Left colon (tissue), 2 donors: Measurements from ENCODE around the gene KLRC1. TPM values are rescaled to one million over a fixed set of nuclear protein-coding genes. Genes with fewer than 3 reads are reported as not detected.
"Not testable (repeated sequence)": the region's sequence is repeated elsewhere in the genome, so short reads cannot be mapped to it uniquely, and the experiment has no call there.

Source experiments
- ATAC-seq: fragments of 200-7000 bp; cut with Tn5 transposase; one replicate; pipeline ENCODE4 v1.9.1; 2020; ENCODE audit warnings: mild to moderate bottlenecking, moderate library complexity
- DNase-seq, 2 donors: peaks; one replicate each; pipeline ENCODE4 v3.0.0-alpha.2; 2020
- intact Hi-C, 2 donors: fragments of 100-400 bp; cut with DNase I in 1 of 2; cut with micrococcal nuclease in 1 of 2; formaldehyde crosslinking; loops; one replicate each; pipeline versions ENCODE4 v1.11.2 to v1.14.0; 2022; cut with DNase I, micrococcal nuclease
- total RNA-seq, 2 donors: library from RNA; stranded (reverse); fragmentation: NEBNext Ultra II Directional; extraction: Animal tissue kit (Norgen Biotek cat#: 25700); gene quantifications; one replicate each; pipeline ENCODE4 v1.2.1, GENCODE V29; 2021
- donor health status: DM: no; HTN: no; CAD: no.
- donor health status: DM: yes; HTN: yes; CAD: no.

KLRC1 gene
- total RNA-seq, 2 donors from 2014 or later, result 1.0 to 2.0 TPM

GRCh38 chr12:10425938-10426337 is 27.2 kb downstream of the KLRC1 start:
- intact Hi-C loops, ATAC-seq, DNase-seq: not testable (repeated sequence)

- peak; percentile 51 for ATAC-seq
- intact Hi-C loops, DNase-seq: not testable (repeated sequence)
Observed at GRCh38 chr12:10424260-10424899, 28.8 kb downstream of the KLRC1 start.

DNA sequence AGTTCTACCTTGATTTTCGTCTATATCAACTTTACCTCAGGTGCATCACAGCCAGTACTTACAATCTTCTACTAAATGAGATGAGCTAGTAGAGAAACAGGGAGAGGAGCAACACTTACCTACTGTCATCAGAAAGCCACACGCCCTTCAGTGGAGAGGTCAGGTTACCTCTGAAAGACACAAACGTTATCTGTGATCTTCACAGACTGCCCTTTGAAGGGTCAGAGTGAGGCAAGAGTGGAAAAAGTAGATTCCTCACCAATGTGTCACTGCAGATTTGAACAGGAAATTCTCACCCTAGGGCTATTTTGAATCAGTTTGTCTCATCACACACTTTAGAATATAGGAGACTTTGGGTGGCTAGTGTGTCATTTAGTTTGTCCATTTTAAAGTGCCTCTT is 31.0 kb downstream of the KLRC1 start:
- DNase-seq, ATAC-seq, intact Hi-C loops: not testable (repeated sequence)

DNA sequence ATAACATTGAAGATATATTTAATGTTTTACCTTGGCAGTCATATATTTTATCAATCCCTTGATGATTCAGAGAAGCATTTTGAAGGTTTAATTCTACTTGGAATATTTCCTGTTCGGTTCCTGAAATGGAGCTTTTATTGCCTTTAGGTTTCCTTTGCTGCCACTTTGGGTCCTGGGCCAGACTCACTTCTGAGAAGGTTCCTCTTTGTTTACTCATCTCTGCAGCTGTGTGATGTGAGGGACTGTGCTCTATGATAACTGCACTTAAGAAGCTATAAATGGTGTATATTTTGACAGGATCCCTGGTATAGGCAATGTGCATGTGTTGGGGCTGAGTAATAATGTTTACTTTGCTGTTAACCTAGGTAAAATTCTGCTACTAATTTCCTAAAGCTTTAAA is 32.8 kb downstream of the KLRC1 start, which contains the start of gene KLRC3:
KLRC3 (minus strand) TSS at position 262 of the 400 bp plus-strand sequence; CDS start at position 217, 45 bp downstream.
- DNase-seq, intact Hi-C loops: not testable (repeated sequence)
- peak; percentile 67 for ATAC-seq

DNA sequence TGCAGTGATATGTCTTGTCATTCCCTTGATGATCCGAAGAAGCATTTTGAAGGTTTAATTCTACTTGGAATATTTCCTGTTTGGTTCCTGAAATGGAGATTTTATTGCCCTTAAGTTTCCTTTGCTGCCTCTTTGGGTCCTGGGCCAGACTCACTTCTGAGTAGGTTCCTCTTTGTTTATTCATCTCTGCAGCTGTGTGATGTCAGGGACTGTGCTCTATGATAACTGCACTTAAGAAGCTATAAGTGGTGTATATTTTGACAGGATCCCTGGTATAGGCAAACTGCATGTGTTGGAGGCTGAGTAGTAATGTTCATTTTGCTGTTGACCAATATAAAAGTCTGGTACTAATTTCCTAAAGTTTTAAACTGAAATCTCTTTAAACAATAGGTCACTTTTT is 43.8 kb downstream of the KLRC1 start, which contains the start of gene KLRC4:
KLRC4 (minus strand) TSS at position 366 of the 400 bp plus-strand sequence; CDS start at position 184, 182 bp downstream.
- peak; percentile 65 for ATAC-seq
- no peak for DNase-seq
- intact Hi-C loops, result no loop called here

GRCh38 chr12:10408842-10409241 is 44.3 kb downstream of the KLRC1 start:
- intact Hi-C loops, result no loop called here
- no peak for ATAC-seq

DNA sequence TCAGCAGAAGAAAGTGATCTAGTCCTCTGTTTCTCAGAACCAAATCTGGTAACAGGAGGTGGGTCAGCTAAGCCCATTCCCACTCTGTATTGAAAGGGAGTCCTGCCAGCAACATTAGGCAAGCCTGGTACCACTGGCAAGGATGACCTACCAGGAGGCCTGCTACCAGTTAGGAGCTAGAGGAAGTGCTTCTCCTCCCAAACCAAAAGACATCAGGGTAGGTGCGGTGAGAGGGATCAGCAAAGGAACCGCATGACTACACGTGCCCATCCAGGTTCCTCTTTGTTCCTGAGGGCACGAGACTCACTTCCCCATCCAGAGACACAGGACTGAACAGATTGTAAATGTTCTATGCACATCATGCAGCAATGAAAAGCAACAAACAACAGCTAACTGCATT is 46.5 kb downstream of the KLRC1 start:
- DNase-seq (peak; percentile 14 to 34), ATAC-seq (no peak)
- intact Hi-C loops, result no loop called here

More at GRCh38 chr12:10408842-10409241, 44.3 kb downstream of the KLRC1 start:
- no peak for DNase-seq

DNA sequence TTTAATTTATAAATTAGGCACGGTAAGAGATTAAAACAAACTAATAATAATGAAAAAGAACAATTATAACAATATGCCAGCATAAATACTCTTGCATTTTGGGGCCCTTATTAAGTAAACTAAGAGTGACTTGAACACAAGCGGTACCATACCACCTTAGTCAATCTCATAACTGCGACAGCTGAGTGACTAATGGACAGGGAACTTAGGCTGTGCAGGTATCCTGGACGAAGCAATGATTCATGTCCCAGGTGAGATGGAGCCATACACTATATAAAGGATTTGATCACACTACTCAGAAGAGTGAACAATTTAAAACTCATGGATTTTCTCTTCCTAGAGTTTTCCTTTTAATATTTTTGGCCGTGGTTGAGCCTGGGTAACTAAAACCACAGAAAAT is 47.9 kb downstream of the KLRC1 start:
- intact Hi-C loops, result no loop called here
- no peak for ATAC-seq
- DNase-seq, result no peak

GRCh38 chr12:10404798-10405197 is 48.4 kb downstream of the KLRC1 start:
- ATAC-seq (no peak), DNase-seq (no peak)
- intact Hi-C loops, result no loop called here

- DNase-seq (no peak), ATAC-seq (no peak)
- intact Hi-C loops, result no loop called here
Observed at GRCh38 chr12:10400829-10401228, 52.3 kb downstream of the KLRC1 start.

- intact Hi-C loops, result no loop called here
- ATAC-seq (no peak), DNase-seq (no peak)
Observed at GRCh38 chr12:10398168-10398567, 55.0 kb downstream of the KLRC1 start.

GRCh38 chr12:10397296-10397695 is 55.9 kb downstream of the KLRC1 start:
- intact Hi-C loops, result no loop called here
- DNase-seq (no peak), ATAC-seq (peak; percentile 44)

DNA sequence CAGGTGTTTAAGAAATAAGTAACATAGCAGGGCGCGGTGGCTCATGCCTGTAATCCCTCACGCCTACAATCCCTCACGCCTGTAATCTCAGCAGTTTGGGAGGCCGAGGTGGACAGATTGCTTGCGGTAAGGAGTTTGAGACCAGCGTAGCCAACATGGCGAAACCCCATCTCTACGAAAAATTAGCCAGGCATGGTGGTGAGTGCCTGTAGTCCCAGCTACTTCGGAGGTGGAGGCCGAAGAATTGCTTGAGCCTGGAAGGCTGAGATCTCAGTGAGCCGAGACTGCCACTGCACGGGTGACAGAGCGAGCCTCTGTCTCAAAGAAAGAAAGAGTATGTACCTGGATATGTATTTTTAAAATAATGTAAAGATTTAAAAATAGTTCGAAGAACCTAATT is 57.0 kb downstream of the KLRC1 start:
- DNase-seq, intact Hi-C loops: not testable (repeated sequence)
- ATAC-seq, result peak; percentile 20

Other genes with a start within 250 kb of the KLRC1 start
- gene GABARAPL1, start 240.5 kb downstream of the KLRC1 start, total RNA-seq, result 10 to 100 TPM; 25.2 to 53.6 TPM
- gene KLRD1, start 145.5 kb downstream of the KLRC1 start, total RNA-seq, result 1 to 10 TPM in 1 of 2 donors, under 1 TPM in 1; 0.87 to 2.7 TPM
- 1 to 10 TPM in 1 of 2 donors, under 1 TPM in 1; 0.92 to 1.9 TPM for gene KLRK1, start 63.3 kb downstream of the KLRC1 start, total RNA-seq
- gene KLRC4, start 43.6 kb downstream of the KLRC1 start, total RNA-seq, result under 1 TPM in 1 of 2 donors, not detected in 1; 0.46 TPM
- not detected for gene KLRC3, start 32.8 kb downstream of the KLRC1 start, total RNA-seq
- gene KLRC2, start 17.4 kb downstream of the KLRC1 start, total RNA-seq, result 1 to 10 TPM in 1 of 2 donors, under 1 TPM in 1; 0.89 to 1.7 TPM
- 1 to 10 TPM in 1 of 2 donors, under 1 TPM in 1; 0.61 to 2.1 TPM for gene EIF2S3B, start 52.5 kb upstream of the KLRC1 start, total RNA-seq
- 10 to 100 TPM; 10.4 to 13.4 TPM for gene MAGOHB, start 160.2 kb upstream of the KLRC1 start, total RNA-seq
- 10 to 100 TPM; 36.3 to 41.9 TPM for gene STYK1, start 220.7 kb upstream of the KLRC1 start, total RNA-seq